Posterior vena cava (tissue), 2 donors: ENCODE data around the gene CCL1. TPM values are rescaled to one million over a fixed set of nuclear protein-coding genes. Genes with fewer than 3 reads are reported as not detected.

Experiments used
- DNase-seq: peaks from one replicate; pipeline ENCODE4 v3.0.0-alpha.2; 2020; ENCODE audit warnings: low spot score
- intact Hi-C, 2 donors: fragments of 100-400 bp; cut with DNase I; formaldehyde crosslinking; loops; one replicate each; pipeline versions ENCODE4 v1.14.1 to v1.14.2; 2022 to 2023
- total RNA-seq, 2 donors: library from RNA; stranded (reverse); fragmentation: NEBNext Ultra II Directional; extraction: Animal tissue kit (Norgen Biotek cat#: 25700); gene quantifications; one replicate each; pipeline ENCODE4 v1.2.1, GENCODE V29; 2021
- donor health status: DM: yes; HTN: yes; CAD: no.
- donor health status: DM: yes; HTN: yes; CAD: no.

Gene CCL1
- total RNA-seq, 2 donors from 2014 or later: not detected

DNA sequence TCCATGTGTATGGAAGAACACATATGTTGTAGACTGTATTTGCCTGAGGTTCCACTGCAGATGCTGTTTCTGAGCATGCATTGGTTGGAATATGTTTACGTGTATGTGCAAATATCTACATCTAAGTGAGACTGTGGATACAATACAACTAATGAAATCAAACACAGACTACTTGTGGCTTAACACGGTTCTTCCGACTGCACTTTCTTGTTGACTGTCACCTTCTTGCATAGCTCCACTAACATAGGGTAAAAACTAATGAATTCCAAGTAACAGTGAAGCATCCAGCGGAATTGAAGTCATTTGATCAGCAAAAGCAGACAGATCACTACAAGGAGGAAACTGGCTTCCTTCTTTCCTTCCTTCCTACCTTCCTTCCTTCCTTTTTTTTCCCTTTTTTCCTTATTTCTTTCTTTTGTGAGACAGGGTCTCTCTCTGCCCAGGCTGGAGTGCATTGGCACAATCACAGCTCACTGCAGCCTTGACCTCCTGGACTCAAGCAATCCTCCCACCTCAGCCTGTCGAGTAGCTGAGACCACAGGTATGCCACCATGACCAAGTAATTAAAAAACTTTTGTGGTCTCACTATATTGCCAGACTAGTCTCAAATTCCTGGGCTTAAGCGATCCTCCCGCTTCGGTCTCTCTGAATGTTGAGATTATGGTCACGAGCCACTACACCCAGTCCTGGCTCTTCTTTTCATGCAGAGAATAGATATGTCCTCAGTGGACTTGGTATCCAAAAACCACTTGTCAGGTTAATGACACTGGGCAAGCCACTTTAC, 22.0 kb upstream of the CCL1 start:
- DNase-seq: no peak
- intact Hi-C loops: no loop called here

DNA sequence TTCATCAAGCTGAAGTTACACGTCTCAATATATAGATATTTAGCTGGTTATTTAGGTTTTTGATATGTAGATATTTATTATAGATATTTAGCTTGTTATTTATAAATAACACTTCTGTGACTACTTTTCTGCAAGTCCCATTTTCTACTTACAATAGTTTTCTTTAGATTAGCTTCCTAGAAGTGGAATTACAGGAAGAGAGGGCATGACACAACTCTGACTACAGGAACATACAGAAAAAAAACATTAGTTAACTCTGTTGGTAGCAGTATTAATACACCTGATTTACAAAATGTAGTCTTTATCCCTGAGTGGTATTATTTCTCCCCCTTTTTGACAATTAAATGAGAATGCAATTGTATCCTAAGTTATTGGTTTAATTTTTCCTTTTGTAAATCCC, 21.2 kb upstream of the CCL1 start:
- no peak for DNase-seq
- intact Hi-C loops: no loop called here

DNA sequence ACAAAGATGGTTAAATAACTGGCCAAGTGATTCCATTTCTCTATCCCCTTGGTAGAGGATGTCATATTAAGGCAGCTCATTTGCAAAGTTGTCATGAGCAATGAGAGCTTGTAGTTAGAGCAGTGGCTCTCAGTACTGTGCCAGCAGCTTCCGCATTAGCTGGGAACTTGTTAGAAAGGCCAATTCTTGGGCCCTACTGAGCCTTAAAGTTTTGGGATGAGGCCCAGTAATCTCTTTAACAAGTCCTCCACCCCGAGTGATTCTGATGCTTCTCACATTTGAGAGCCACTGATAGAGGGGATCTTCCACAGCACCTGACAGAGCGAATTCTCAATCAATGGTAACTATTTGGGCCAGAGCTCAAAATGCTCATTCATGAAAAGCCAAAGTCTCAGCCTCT, 20.2 kb upstream of the CCL1 start:
- no peak for DNase-seq
- intact Hi-C loops: no loop called here

DNA sequence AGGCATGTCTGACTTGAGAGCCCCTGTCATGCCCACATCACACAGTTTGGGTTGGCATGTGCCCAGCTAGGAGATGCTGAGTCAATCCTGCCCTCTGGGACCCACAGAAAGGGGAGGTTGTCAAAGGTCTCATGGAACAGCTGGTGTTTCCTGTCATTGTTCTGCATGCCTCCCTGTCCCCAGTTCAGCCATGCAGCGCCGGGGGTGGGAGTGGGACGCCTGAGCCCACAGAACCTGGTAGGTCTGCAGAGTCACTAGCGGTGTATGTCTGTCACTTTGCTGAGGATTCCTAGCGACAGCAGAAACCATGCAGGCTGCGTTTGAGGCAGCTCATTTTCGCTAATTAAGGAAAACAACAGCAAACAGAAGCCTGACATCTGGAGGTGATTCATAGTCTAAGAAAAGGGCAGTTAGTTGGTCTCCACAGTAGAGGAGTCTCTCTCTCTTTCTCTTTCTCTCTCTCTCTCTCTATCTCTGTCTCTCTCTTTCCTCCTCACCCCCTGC, 19.6 kb upstream of the CCL1 start:
- intact Hi-C loops: no loop called here
- DNase-seq: no peak

DNA sequence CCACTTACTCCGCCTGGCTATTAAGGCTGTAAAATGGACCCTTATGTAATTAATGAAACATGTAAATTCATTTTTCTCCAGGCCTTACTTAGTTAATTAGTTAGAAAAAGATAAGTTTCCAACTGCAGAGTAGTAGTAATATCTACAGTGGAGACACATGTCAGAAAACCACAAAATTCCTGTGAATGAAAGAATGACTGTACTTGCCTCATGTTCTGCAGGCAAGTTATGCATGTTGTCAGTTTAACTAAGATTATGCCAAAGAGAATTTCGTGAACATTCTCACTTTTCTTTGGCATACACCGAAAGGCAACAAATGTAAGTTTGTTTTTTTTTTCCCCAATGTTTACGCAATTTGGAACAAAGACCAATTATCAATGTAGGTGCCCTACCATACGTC, 16.8 kb upstream of the CCL1 start:
- intact Hi-C loops: no loop called here
- no peak for DNase-seq

DNA sequence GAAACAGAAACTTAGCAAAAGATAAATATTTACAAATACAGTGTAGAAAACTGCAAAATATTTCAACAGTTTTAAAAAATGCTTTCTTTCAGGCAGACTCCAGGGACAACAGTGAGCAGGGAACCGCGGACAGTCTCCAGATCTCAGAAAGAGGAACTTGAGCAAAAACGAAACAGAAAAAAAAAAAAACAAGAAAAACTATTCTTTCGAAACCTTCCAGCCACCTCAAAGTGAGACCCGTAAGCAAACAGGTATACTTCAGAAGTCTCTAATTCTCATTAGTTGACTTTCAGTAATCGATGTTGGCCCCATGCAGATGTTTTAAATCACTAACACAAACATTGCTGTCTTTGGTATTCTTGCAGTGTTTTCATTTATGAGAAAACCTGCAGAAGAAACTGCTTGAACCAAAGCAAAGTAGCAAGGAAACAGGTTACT, 15.7 kb upstream of the CCL1 start:
- no peak for DNase-seq
- intact Hi-C loops: no loop called here

DNA sequence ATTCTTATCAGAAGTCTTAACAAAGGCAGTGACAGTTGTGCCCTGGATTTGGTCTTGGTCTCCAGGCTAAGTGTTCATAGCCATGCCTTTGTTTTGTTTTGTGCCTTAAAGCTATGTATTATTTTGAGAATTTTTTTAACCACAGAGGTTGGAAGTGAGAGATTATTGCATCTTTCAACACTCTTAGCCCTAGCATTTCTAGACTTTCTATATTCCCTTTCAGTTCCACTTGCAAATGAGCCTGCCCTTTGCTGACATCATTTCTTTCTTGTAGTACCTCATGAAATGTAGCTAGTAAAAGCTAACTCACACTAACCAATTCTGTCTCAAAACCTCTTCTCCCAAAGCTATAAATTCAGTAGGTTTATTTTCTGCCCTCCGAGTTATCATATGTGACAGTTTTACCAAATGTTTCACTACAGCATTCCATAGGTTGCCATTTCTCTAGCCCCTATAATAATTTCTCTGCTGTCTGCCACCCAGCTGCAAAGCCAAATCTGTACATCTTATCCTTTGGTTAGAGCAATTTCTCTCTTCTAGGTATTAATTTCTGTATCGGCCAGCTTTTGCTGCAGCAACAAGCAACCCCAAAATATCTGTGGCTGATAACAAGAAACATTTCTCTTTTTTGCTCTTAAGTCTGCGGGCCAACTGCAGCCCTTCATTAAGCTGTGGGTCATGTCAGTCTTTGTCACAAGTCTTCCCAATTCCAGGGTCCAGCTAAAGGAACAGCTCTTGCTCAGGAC, 14.2 kb upstream of the CCL1 start:
- intact Hi-C loops: no loop called here
- DNase-seq: no peak

DNA sequence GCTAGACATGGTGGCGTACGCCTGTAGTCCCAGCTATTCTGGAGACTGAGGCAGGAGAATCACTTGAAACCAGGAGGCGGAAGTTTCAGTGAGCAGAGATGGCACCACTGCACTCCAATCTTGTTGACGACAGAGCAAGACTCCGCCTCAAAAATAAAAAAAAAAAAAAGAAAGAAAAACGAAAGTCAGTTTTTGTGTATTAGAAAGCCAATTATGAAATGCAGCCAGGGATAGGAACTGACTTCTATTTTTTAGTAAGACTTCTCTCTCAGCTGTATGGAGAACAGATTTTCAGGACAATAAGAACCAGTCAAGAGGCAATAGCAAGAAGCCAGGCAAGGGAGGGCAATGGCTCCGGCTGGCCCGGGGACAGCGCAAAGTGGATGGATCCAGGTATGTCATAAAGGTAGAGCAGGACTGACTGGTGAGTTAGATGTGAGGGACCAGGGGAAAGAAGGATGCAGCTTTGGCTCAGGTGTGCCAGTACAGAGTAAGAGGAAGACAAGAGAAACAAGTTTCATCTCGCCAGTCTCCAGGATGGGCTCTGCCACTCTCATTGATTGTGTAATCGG, 12.5 kb upstream of the CCL1 start:
- intact Hi-C loops: no loop called here
- DNase-seq: no peak

DNA sequence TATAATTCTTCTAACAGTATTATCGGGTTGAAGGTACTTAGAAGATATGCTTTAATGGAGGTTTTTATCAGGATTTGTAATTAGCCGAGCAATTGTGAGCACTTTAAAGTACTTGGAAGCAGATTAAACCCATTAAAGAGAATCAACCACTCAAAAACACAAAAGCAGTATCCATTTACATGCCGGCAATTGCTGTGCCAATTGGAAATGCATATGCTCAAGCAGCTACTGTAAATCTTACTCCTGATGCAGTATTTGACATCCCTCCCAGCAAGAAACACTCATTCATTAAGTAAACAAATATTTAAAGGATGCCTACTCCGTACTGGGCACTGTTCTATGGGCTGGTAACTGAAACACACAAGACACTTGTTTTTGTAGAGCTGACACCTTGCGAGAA, 11.4 kb upstream of the CCL1 start:
- intact Hi-C loops: no loop called here
- no peak for DNase-seq

DNA sequence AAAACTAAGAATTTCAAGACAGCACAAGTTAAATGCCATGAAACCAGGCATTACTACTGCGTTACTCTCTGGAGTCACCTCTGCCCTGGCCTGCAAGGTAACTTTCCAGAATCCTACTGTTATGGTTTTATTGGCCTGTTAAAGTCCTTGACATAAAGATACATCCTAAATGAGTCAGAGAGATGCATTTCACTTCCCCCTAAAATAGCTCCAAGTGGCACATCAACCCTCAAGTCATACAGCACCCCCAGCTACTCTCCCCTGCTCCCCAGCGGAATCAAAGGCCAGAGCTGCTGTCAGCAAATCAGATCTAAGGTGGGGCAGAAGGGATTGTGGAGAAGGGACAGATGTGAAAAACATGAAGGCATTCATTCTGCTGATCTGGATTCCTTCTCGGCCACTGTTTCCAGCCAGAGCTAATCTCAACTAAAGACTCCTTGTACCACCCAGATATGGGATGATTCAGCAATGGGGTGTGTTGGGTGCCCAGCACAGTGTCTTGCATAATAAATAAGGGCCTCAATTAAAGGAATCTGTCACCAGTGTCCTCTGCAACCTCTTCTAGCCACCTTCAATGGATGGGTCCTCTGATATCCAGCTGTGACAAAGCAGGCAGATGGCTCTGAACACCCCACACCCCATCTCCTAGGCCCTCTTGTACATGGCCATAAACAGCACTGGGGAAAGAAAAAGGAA, 8.5 kb upstream of the CCL1 start:
- no peak for DNase-seq
- intact Hi-C loops: no loop called here

DNA sequence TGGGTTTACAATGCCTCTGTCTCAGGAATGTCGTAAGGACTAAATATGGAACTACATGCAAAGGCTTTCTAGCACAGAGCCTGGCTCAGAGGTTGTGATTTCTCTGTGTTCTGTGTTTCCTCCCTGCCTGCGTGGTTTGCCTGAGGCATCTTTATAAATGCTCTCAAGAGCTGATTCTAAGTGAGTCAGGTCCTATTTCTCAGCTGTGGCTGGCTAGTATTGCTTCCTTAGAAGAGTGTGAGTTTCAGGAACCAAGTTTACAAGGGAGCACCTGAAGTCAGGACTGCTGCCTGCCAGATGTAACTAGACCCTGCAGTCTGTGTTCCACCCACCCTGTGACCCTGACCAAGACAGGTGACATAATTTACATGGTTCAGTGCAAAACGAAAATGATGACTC, 8.0 kb upstream of the CCL1 start:
- intact Hi-C loops: no loop called here
- peak; percentile 19 for DNase-seq

DNA sequence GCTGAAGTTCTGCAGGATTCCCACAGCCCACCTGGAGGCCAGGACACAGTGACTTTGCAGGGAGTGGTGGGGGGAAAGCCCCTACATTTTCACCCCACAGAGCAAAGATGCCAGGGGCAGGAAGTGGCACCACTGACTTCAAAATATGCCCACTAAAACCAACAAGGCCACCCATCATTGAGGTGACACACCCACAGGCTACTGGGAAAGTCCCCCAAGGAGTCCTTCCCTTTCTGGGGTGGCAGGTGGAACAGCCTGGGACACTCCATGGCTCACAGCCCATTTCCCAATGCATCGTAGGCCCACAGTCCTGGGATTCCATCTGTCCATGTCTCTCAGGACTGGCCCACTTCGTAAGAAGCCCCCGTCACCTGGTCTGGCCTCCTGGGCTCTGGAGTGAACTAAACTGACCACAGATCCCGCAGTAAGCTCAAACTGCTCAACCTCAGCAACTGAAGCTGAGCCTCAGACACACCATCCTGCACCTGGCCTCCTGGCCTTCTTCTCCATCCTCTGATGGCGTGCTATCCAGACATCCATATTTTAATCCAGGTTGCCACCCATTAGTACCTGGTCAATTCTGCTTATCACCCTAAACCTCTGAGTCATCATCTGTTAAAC, 7.5 kb upstream of the CCL1 start:
- intact Hi-C loops: no loop called here
- DNase-seq: peak; percentile 35

DNA sequence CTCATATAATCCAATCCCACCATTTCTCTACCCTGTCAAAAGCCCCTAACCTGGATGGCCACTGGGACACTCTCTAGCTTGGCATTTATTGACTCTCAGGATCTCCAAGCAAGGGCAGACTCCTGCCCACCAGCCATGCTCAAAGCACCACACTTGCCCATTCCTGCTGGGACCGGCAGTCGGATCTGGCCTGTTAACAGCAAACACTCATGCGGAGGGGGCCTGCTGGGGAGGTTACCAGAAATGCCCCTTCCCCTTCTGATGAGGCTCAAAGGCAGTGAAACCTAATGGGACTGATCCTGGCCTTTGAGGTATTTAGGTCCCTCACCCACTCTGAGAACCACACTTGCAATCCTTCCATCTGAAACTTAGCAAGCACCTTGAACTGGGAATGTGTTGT, 6.5 kb upstream of the CCL1 start:
- DNase-seq: peak; percentile 67
- intact Hi-C loops: no loop called here

DNA sequence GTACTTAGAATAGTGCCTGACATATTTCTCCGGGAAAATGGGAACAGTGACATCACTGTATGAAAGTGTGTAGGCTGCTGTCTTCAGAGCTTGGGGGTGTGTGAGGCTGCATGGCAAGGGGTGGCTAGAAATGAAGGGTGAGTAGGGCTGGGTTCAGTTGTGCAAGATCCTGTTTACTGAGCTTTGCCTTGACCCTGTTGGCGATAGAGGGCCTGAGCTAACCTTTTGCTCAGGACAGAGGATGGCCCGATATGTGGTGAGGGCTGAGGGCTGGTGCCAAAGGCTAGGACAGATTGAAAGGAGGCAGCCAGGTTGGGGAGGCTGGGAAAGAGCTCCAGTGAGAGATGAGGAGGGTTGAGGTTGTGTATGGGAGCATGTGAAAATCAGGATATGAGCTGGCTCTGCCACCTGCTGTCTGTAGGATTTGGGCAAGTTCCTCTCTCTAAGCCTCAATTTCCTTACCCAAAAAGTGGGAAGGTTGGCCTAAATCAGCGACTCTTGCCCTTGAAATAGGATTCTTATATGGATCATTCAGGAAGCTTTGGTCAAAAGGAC, 6.0 kb upstream of the CCL1 start:
- peak; percentile 14 for DNase-seq
- intact Hi-C loops: no loop called here

DNA sequence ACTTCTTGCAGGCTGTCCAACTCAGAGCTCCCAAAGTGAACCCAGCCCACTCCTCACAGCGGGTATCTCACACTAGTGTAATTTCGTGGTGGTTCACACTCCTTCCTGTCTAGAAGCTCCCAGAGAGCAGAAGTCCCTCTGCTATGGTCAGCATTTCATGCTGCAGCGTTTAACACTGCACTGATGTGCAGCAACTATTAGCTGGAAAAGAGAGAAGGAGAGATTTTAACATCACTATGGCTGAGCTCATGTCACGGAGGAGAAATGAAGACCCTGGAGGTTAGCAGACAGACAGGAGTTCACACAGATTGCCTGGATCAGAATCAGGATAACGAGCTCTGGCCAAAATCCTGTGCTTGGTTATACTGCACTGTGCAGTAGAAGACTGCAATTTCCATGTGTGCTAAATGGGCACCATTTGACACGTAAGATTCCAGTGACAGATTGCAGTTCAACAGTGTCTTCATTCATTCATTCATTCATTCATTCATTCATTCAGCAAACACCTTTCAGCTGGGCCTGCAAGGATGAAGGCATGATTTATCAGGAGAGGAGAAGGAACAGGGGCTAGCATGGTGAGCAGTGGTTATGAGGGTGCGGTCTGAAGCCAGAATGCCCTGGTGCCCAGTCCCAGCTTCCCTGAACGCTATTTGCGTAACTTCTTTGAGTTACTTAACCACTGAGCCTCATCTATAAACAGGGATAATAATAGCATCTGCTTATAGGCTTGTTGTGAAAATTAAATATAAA, 5.3 kb upstream of the CCL1 start:
- intact Hi-C loops: no loop called here
- peak; percentile 40 for DNase-seq

DNA sequence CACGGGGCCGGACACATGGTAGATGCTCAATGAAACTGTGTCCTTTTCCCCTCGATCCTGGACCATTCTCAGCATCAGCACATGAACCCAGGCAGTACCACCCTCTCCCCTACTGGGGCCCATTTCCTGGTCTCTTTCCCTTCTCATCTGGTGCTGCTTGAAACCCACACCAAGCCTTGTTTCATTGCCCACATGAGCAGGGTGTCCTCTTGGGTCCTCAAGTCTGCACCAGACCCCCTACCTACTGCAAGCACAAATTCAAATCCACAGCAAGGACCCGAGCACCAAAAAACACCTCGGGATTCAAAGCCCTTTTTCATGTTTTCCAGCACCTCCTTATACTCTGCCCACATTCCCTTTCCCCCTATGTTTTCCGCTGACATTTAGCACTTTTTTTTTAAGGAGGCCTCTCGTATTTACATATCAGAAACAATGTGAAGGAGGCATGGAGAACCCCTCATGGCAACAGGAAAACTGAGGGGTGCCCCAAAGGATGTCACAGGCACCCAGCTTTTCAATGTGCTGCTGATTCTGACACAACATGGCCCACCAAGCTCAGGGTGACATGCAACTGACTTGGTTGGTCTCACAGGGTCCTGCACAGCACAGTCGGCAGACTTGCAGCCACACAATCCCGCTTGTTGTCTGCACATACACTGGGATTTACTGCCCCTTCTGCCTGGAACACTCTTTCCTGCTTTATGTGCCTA, 4.6 kb upstream of the CCL1 start:
- intact Hi-C loops: no loop called here

DNA sequence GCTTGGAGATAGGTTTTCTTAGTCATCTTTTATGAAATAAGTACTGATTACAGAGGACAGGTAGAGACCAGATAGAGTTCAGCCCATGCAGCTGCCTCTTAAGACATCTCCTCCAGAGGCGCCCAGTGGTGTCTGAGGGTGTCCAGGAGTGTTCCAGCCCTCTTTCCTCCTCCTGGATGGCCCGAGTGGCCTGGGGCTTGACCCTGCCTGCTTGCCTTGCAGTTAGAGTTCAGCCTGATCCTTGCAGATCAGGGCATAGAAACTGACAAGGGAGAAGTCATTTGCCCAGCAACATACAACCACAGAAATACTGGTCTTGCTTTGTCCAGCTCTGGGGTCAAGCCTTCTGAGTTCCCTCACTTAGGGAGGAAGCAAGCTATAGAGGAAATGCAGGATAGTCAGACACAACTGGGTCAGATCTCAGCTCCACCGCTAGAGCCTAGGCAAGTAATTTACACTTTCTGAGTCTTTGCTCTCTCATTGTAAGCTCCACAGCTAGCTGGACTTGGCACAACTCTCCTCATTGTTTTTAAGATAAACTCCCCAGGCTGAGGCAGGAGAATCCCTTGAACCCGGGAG, 3.6 kb upstream of the CCL1 start:
- intact Hi-C loops: no loop called here
- no peak for DNase-seq

More for the DNA sequence above, 4.6 kb upstream of the CCL1 start:
- DNase-seq: no peak
